ENCODE results near the gene CERK.

Gene CERK

GRCh38 chr22:46779023-46779422 is 41.0 kb upstream of the CERK start:
- CTCF ChIA-PET: interaction anchor here (1.0 to 1.7 kb wide), 2 partner anchors 19 to 20 kb away, joined by 3 to 5 read pairs; no protein-coding TSS in a partner anchor
- POLR2A ChIA-PET: no interaction called here
- no peak for TF ChIP-seq CTCF (IDR thresholded peaks at IDR 0.05; ENCODE audit: control extremely low read depth, extremely low read depth, low read depth, missing control alignments)
- DNase-seq (ENCODE audit: extremely low spot score): no peak

GRCh38 chr22:46777609-46777970 is 39.5 kb upstream of the CERK start:
- ChIA-PET CTCF (interaction anchor here (1.1 to 1.7 kb wide), 4 partner anchors 10 to 25 kb away, joined by 3 to 14 read pairs (median 4); partner anchors contain the start of gene TBC1D22A), POLR2A (interaction anchor here (0.6 kb wide), 1 partner anchor 15 kb away, joined by 5 read pairs; the partner anchor contains the start of gene TBC1D22A)
- no peak for TF ChIP-seq CTCF (IDR thresholded peaks at IDR 0.05; ENCODE audit: control extremely low read depth, extremely low read depth, low read depth, missing control alignments)
- DNase-seq (ENCODE audit: extremely low spot score): peak; percentile 56

- no peak for DNase-seq (ENCODE audit: extremely low spot score)
- TF ChIP-seq CTCF (IDR thresholded peaks at IDR 0.05; ENCODE audit: control extremely low read depth, extremely low read depth, low read depth, missing control alignments): no peak
- ChIA-PET CTCF (interaction anchor here (1.1 to 10.2 kb wide), 6 partner anchors 10 to 26 kb away, joined by 3 to 121 read pairs (median 9); partner anchors contain the start of gene TBC1D22A), POLR2A (interaction anchor here (0.6 to 4.4 kb wide), 2 partner anchors 14 to 15 kb away, joined by 5 to 39 read pairs; partner anchors contain the start of gene TBC1D22A)
Observed at GRCh38 chr22:46776876-46777608, 39.0 kb upstream of the CERK start.

GRCh38 chr22:46775850-46776826 is 38.1 kb upstream of the CERK start:
- ChIA-PET POLR2A (interaction anchor here (4.4 kb wide), 1 partner anchor 14 kb away, joined by 39 read pairs; the partner anchor contains the start of gene TBC1D22A), CTCF (interaction anchor here (1.1 to 10.2 kb wide), 4 partner anchors 15 to 26 kb away, joined by 4 to 121 read pairs (median 18); partner anchors contain the start of gene TBC1D22A)
- TF ChIP-seq CTCF (IDR thresholded peaks at IDR 0.05; ENCODE audit: control extremely low read depth, extremely low read depth, low read depth, missing control alignments): no peak
- no peak for DNase-seq (ENCODE audit: extremely low spot score)

- DNase-seq (ENCODE audit: extremely low spot score): no peak
- no peak for TF ChIP-seq CTCF (IDR thresholded peaks at IDR 0.05; ENCODE audit: control extremely low read depth, extremely low read depth, low read depth, missing control alignments)
- POLR2A ChIA-PET: interaction anchor here (4.4 kb wide), 1 partner anchor 13 kb away, joined by 39 read pairs; the partner anchor contains the start of gene TBC1D22A
- CTCF ChIA-PET: interaction anchor here (1.5 to 10.2 kb wide), 4 partner anchors 14 to 27 kb away, joined by 7 to 121 read pairs (median 18); partner anchors contain the start of gene TBC1D22A
Observed at GRCh38 chr22:46774980-46775849, 37.2 kb upstream of the CERK start.
